ENCODE measurements around the gene SLC24A3.

Gene SLC24A3

DNA sequence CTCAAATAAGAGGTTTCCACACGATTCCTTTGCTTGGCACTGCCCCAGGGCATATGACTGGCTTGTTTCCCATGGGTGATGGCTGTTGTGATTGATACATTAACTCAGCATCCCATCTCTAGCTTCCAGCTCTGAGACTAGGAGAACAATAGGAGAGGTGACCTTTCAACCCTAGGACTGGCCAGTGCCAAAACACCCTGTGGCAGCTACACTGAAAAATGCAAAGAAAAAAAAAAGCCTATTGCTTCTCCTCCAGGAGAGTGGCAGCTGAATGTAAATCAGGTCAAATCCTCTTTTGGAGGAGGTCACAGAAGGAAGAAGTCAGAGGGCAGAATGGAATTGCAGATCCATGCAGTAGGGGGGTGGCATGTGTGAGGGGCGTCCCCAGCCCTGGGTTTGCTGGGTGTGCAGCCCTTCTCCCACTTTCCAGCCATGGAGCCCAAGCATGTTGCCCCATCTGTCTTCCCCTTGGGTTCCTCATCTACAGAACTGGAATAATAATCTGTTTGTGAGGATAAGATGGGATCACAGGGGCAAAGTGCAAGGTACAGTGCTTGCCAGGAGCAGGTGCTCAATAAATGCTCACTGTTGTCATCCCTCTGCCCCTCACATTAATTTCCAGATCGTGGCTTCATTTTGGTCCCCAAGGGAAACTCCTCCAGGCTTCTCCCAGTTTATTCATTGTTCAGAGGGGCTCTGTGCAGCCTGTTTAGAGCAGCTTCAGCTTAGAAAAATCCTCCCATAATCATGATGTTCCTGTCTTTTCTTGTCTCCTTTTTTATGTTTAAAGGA is 300.6 kb downstream of the SLC24A3 start:
- no peak for DNase-seq

- no peak for DNase-seq
These were observed 302.6 kb downstream of the SLC24A3 start for GRCh38 chr20:19515074-19515473.

DNA sequence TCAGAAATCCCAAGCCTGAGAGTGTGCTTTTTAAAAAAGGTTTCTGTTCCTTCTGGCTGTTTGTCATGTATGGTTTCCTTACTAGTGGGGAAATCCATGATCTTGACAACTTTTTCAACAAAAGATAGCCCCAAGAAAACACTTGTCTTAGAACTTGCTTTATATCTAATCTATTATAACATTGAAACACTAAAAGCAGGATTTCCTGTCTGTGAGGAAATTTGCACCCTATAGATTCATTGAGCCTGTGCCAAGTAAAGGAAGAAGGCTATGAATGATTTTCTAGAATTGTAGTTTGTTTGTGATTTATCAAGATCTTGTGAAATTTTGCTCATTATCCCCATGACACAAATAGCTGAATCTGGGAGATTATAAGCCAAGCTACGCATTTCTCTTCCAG is 307.0 kb downstream of the SLC24A3 start:
- DNase-seq, result no peak

- DNase-seq, result no peak
These were observed 307.8 kb downstream of the SLC24A3 start for GRCh38 chr20:19520261-19520660.

DNA sequence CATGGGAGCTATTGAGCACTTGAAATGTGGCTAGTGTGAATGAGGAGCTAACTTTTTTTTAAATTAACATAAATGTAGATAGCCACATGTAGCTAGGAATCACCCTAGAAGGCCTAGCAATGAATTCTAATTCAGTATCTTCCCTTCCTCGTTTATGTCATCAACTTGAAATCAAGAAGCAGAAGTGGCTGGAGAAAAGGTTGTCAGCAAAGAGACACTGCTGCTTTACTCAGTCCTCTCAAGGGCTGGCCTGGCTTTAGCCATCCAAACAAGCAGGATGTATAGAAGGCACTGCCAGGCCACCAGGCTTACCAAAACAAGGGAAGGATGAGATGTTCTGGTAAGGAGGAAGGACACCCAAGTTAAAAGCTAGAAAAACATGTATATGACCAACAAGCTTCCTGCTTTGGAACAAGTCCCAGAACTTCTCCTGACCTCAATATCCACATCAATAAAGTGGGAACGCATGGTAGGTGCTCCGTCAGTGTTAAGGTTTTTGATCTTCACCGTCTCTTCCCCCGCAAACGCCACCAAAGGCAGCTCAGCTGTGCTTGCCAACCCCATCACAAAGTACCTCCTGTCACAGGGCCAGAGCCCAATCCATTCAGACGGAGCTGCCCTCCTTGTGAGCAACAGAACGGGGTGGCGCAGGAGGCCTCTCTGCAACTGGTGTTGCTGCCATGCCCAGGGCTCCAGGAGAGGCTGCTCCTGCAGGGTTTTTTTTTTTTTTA is 309.8 kb downstream of the SLC24A3 start:
- DNase-seq, result peak; percentile 8

DNA sequence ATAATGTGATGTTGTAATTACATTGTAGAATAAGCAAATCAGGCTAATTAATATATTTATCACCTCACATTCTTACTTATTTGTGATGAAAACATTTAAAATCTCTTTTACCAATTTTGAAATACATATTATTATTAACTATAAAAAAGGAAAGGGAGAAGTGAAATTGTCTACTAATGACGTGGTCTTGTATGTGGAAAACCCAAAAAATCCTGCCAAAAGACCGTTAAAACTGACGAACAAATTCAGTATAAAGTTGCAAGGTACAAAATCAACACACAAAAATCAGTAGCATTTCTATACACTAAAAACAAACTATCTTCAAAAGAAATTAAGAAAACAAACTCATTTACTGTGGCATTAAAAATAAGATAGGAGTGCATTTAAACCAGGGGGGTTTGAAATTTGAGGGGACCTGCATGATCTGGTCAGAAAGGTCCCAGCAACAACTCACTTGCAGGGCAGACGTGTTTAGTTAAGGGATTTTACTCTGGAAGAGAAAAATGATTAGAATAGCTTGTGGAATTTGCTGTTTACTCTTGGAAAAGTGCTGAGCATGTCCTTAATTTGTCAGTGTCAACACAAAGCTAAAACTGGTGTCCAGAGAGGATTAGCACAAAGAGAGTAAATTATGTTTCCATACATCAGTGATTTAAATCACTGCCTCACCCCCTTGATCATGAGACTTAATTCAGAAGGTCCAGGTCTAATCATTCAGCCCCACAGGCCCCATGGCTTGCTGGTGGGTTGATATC is 310.6 kb downstream of the SLC24A3 start:
- DNase-seq, result no peak

GRCh38 chr20:19524691-19525090 is 312.2 kb downstream of the SLC24A3 start:
- DNase-seq, result no peak

GRCh38 chr20:19527509-19527908 is 315.1 kb downstream of the SLC24A3 start:
- DNase-seq, result no peak

DNA sequence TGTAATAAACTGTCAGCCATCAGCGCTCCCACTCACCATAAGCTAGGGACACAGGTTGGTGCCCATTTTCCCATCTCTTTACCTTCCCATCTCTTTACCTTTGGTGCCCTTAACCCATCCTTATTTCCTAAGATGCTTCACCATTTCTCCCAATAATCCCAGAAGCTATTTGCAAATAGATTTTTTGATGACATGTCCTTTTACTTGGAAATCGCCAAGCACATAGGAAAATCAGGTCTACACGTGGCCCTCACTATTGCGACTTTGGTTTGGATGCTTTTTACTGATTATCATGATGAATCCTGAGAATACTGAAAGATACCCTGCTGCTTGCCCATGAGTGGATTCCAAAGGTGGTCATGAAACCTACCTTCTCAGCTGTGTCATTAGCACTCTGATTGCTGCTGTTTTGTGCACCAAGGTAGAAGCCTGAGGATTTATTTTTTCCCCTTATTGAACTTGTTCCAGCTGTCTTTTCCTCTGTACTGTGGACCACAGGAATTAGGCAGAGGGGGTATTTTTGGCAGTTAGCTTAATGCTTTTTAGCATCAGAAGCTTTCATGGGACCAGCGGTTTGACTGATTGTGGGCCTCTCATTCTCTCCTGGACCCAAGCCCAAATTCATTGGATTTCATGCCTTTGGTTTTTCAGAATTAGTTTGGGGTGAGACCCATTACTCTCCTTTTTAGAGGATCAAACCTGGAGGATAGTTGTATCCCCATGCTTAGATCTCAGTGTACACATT is 316.0 kb downstream of the SLC24A3 start:
- DNase-seq, result no peak

DNA sequence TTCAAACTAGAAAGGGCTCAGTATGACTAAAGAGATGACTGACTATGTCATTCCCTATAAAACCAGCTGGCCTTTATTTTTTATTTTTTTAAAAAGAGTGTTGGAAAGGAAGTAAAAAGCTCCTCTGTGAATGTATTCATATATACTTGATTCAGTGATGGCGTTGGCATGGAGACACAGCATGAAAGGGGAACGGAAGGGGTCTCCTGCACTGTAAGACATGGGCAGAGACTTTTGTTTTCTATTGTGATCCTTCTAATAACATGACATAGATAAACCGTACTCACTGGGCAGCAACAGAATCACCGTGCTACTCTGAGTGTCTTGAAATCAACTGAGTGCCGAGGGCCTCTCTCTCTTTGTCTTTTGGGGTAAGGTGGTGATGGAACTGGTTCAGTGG is 317.6 kb downstream of the SLC24A3 start:
- DNase-seq, result no peak

DNA sequence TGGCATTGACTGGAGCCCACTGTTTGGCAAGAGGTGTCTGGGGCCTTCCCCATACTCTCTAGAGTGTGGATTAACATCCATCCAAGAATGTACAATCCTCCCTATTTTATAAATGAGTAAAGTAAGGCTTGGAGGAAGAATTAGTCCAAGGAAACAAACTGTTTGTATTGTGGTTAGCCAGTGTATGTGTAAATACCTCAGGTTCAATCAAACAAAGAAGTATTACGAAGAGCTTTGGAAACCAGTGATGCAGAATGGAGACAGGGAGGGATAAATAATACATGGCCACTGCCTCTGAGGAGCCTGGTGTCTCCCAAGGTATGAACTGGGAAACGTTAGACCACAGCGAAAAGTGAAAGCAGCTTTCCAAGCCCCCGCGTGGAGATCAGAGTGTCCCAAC is 319.0 kb downstream of the SLC24A3 start:
- DNase-seq, result no peak

DNA sequence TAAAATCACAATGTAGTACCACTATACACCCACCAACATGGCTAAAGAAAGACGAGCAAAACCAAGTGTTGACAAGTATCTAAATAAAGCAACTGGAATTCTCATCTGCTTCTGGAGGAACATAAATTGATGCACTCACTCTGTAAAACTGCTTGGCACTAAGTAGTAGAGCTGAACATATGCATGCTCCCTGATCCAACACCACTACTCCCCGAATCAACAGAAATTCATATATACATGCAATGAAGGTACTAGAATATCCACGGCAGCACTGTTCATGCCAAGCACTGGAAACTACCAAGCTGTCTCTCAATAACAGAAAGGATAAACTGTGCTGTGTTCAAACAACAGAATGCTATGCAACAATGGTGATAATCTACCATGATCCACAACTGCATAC is 326.1 kb downstream of the SLC24A3 start:
- no peak for DNase-seq

DNA sequence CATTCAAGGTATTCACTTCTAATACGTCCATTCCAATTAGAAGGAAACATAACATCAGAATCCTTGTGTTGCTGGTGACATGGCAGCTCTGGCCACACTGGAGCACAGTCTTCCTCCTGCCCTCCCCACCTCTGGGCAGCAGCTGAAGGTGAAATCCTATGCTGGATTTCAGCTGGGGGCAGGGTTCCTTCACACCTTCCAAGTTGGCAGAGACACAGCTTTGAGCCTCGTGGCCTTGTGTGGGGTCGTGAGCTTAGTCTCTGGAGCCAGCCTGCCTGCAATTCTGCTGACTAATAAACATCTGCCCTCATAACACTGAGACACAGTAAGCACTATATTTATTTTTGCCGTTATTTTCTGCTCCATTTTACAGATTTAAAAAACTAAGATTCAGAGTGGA is 326.7 kb downstream of the SLC24A3 start:
- DNase-seq, result no peak

DNA sequence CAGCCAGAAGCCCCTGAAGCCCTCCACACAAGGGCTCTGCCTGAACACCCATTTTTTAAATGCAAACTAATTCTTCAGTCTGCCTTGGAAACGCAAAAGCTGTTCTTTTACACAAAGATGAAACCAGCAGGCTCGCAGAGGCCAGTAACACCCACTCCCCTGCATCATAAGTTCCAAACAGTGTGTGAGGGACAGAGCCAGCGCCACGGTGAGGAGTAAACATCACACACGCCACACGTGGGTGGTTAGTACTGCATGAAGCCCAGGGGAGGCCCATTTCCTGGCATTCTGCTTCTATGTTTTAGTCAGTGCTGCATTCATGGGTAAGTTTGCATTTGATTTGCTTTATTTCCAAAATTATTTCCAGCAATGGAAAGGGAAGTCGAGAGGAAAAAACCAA is 327.9 kb downstream of the SLC24A3 start:
- peak; percentile 65 for DNase-seq

GRCh38 chr20:19543101-19543500 is 330.7 kb downstream of the SLC24A3 start:
- DNase-seq, result no peak

DNA sequence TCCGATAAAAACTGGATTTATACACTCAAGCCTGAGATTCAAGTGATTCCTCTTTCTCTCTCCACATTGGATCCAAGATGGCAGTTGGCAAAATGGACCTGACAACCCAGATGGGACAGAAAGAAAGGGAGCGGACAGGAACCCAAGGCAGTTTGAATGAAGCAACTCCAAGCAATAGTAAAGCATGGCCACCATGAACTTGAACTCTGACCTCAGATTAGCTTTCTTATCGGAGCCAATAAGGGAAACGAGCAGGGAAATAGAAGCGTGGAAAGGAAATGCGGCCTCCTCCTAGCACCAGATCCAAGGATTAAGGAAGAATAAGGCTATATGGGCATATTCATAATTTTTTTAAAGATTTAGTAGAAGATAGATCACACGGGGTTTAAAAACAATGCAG is 332.2 kb downstream of the SLC24A3 start:
- no peak for DNase-seq

DNA sequence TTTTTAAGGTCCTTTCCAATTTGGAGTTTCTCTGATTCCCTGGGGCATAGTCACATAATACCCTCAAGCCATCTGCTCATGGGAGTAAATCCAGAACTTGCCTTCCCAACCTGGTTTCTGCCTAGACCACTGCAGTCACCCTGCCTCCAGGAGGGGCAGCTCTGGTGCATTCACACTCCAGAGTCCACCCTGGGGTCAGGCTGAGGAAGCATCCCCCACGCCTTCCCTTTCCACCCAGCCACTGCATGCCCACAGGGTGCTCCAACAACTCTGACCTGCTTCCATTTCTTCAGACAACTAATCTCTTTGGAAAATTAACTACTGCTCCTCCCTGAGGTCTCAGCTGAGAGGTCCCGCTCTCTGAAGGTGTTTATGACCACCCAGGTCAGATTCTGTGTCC is 334.2 kb downstream of the SLC24A3 start:
- no peak for DNase-seq

- no peak for DNase-seq
These were observed 335.1 kb downstream of the SLC24A3 start for GRCh38 chr20:19547547-19547946.

DNA sequence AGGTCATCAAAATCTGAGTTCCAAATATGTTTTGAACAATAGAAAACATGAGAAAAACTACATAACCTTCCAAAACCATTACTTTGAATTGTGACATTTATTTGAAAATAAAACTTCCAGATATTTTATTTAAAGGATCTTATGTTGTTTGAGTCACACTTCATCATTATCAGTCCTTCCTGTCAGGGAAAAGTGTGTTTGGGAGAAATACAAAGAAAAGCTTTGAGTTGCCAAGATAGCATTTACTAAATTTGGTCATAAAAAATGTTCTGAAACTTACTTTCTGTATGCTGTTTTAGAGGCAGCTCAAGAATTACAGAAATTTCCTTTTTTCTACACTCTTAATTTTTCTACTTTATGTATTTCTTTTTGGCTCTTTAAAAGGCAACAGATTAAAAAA is 337.5 kb downstream of the SLC24A3 start:
- no peak for DNase-seq

GRCh38 chr20:19552221-19553180 is 340.1 kb downstream of the SLC24A3 start:
- no peak for DNase-seq

GRCh38 chr20:19554666-19555065 is 342.2 kb downstream of the SLC24A3 start:
- no peak for DNase-seq

- DNase-seq, result no peak
These were observed 343.3 kb downstream of the SLC24A3 start for GRCh38 chr20:19555726-19556125.
